Activated T-helper 1 cell treated with Interleukin-2 at 50 U/mL for 16 hours (primary cell): Measurements from ENCODE around the gene PNMT.
A peak's percentile ranks its signal among the peaks of the same experiment; 100 is the strongest.

ENCODE experiments used
- DNase-seq: peaks from one replicate; pipeline ENCODE4 v3.0.0-alpha.2; 2020; ENCODE audit warnings: low read depth

Gene PNMT

GRCh38 chr17:39633570-39634183, 34.6 kb upstream of the PNMT start:
- no peak for DNase-seq

GRCh38 chr17:39634384-39634871, 33.8 kb upstream of the PNMT start:
- no peak for DNase-seq

DNA sequence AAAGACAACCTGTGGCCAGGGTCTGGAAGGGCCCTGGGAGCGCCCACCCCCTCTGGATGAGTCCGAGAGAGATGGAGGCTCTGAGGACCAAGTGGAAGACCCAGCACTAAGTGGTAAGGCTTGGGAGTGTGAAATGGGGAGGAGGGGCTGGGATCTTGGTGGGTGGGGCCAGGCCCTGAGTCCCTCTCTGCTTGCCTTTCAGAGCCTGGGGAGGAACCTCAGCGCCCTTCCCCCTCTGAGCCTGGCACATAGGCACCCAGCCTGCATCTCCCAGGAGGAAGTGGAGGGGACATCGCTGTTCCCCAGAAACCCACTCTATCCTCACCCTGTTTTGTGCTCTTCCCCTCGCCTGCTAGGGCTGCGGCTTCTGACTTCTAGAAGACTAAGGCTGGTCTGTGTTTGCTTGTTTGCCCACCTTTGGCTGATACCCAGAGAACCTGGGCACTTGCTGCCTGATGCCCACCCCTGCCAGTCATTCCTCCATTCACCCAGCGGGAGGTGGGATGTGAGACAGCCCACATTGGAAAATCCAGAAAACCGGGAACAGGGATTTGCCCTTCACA, 32.6 kb upstream of the PNMT start:
- no peak for DNase-seq

- no peak for DNase-seq
These were observed 31.7 kb upstream of the PNMT start for GRCh38 chr17:39636587-39636926.

DNA sequence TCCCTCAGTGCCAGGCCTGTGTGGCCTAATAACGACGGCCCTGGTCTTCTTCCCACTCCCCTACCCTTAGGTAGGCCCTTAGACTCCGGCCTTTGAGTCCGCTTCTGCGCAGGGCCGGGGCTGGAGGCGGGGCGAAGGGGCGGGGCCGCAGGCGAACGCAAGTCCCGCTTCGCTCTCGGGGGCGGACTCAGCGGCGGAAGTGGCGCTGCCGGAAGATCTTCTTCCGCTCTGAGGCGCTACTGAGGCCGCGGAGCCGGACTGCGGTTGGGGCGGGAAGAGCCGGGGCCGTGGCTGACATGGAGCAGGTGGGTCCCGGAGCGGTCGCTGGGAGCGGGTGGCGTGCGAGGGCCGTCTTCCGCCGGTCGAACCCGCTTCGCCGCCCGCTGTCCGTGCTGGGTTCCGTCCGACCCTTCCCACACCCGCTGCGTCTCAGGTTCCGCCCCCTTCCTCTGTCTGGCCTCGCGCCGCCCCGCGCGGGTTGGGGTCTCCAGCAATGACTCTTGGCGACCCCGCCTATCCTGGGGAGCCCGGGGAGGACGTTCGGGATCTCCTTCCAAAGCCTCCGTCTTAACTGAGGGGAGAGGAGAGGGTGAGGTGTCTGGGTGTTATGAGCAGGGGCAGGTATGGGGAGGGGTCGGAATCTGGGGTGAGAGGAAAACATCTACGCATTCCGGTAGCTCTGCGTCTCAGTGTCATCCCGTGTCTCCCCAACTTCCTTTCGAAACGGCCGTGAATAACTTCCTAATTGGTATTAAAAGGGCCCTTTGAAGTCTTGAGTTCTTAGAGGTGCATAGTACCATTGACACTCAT, 31.1 kb upstream of the PNMT start, which contains the start of gene STARD3:
TSS of gene STARD3 (plus strand) at position 218 of the 810 bp plus-strand sequence. CDS start 16,388 bp downstream, outside the sequence.
- peak; percentile 84 for DNase-seq

DNA sequence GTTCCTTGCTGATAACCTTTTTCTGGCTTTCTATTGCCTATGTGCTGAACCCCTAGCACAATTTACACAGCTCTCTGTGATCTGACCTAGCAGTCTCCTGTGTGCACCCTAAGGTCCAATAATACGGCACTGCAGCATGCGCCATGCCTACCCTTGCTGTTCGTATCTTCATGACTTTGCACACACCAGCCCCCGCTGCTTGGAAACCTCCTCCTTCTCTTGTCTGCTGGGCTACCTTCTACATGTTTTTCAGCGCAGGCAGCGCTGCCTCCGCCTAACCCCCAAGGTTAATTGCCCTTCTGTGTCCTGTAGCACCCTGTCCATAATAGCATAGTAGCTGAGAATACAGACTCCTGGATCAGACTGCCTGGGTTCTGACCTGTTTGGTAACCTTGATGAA, 29.9 kb upstream of the PNMT start:
- no peak for DNase-seq

DNA sequence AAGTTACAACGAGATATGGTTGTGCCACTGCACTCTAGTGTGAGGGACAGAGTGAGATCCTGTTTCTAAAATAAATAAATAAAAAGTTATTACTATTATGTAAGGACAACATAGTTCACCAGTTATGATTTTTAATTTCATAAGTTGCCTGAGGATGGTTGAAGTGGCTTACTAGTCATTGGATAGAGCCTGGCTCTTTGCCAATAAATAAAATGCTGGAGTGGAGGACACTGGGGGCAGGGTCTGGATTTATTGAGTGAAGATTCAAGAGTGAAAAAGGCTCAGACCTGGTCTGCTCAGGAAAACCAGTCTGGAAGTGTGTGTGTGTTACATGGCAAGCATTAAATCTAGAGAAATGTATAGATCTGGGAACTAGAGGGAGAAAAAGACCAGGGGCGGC, 29.2 kb upstream of the PNMT start:
- no peak for DNase-seq

- no peak for DNase-seq
These were observed 28.4 kb upstream of the PNMT start for GRCh38 chr17:39639566-39640458.

DNA sequence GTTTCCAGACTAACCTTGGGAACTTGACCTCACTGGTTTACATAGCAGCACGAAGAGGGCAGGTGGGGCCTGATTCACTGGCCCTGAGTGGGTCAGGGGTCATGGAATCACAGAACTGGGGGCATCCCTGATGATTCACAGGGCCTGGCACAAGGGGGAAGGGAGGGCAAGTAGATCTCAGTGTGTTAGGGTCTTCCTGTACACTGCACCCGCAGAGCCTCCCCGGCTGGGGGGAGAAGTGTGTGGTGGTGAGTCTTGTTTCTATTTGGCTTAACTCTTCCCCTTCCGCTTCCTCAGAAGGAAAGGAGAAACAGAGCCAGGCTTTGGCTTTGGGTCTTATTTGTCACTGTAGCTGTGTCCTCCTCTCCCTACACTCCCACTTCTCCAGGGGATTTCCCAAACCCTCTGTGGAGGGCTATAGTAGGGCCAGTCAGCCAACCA, 27.6 kb upstream of the PNMT start:
- no peak for DNase-seq

GRCh38 chr17:39641097-39641496, 27.2 kb upstream of the PNMT start:
- DNase-seq: no peak

DNA sequence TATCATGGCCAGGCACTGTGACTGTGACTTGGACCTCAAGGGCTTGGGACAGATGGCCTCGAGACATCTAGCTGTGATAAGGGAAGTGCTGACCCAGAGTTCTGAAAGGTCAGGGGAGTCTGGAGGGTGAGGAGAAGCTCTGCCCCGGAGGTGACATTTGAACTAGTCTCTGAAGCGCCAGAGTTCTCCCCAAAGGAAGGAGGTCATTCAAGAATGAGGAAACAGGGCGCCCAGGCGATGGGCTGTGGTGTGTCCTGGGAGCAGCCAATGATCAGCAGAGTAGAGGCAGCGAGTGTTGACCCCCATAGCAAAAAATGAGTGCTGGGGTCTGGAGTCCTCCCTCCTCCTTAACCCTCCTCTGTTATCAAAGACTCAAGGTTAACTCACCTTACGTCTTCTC, 26.4 kb upstream of the PNMT start:
- DNase-seq: no peak

DNA sequence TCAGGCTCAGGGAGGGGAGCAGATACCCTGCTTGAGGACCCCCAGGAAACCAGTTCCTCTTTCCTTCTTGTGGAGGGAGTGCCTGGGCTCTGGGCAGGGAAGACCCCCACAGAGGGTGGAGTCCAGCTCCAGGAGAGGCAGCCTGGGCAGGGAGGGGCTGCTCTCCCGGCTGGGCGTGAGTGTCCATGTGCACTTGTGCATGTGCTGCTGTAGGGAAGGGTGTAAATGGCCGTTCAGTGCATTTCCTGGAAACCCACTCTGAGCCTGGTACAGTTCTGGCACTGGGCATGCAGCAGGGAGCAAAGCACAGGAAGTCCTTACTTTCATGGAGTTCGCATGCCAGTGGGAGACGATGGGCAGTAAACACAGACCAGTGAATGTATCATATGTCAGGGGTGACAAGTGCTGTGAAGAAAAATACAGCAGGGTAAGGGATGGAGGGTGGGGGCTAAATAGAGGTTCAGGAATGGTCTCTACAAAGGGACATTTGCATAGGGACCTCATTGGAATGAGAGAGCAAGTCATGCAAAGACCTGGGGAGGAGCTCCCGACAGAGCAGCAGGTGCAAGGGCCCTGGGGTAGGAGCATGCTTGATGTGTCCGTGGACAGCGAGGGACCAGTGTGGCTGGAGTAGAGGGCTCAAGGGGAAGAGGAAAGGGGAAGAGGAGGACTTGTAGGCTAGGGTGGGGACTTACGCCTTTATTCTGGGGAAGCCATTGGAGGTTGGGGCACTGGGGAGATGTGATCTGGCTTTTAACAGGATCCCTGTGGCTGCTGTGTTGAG, 25.8 kb upstream of the PNMT start:
- DNase-seq: no peak

DNA sequence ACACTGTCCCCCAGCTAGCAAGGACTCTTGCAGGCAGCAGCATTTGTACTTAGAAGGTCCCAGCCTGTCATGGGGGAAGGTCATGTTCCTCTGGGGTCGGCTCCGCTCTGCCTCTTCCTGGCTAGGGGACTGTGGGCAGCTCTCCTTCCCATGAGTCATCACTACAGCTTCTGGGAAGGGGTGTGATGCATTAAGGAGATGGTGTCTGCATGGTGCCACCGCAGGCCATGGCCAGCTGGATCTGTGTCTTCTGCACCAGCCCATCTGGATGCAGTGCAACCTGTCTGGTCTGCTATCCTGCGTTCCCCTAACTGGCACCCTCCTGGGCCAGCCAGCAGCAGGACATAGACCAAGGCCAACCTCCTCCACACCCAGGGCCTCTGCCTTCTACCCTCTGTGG, 25.0 kb upstream of the PNMT start:
- DNase-seq: no peak

- no peak for DNase-seq
These were observed 21.0 kb upstream of the PNMT start for GRCh38 chr17:39647256-39647655.

GRCh38 chr17:39648616-39649366, 19.5 kb upstream of the PNMT start:
- no peak for DNase-seq

GRCh38 chr17:39650121-39650579, 18.1 kb upstream of the PNMT start:
- no peak for DNase-seq

GRCh38 chr17:39651923-39652586, 16.2 kb upstream of the PNMT start:
- DNase-seq: no peak

DNA sequence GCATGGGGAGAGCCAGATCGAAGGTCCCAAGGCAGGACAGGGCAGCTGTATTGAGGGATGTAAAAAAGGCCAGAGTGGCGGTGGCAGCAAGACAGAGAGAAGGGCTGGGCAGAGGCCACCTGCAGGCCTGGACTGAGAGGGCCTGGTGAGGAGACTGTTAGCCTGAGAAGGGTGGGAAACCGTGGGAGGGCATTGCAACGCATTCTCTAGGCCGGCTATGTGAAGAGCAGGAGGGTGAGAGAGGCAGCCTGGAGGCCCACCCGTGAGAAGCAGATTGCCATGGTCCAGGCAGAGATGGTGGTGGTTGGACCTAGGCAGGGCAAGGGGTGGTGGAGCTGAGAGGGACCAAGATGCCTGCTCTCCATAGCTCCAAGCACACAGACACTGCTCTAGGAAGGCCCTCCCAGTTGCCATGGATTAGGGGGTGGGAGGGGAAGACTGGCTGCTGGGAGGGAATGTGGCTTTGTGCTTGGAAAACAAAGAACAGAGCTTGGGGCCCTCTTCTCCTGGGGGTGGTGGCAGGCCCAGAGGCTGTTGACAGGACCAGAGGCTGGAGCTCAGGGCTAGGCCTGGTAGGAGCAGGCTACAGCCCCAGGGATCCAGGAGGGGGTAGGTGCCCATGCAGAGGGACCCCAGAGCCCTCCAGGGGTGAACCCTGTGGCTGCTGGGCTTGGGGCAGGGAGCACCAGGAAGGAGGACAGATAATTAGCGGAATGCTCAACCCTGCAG, 15.5 kb upstream of the PNMT start:
- no peak for DNase-seq

DNA sequence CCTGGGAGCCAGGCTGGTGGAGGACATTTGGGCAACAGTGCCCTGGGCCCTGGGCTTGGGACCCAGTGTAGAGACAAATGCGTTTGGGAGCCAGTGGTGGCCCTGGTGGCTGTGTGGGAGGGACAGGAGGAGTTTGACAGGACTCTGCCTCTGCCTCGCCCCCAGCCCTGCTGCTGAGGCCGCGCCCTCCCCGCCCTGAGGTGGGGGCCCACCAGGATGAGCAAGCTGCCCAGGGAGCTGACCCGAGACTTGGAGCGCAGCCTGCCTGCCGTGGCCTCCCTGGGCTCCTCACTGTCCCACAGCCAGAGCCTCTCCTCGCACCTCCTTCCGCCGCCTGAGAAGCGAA, 15.0 kb upstream of the PNMT start:
- DNase-seq: no peak
